GM21526 (cell line): ENCODE measurements around the gene CTSC.

Experiments used
- ATAC-seq: cut with Tn5 transposase; IDR thresholded peaks from one replicate; pipeline ENCODE4 v1.9.1; 2021; ENCODE audit warnings: moderate library complexity; ENCODE audit not compliant: unreplicated experiment, low FRiP score

The CTSC gene

GRCh38 chr11:88337181-88337986 lies at the start of gene CTSC:
CTSC (minus strand) TSS chr11:88337736; CDS start chr11:88337672, 64 bp downstream.
- ATAC-seq, result peak; percentile 87

- ATAC-seq, result no peak
These were observed 47.1 kb upstream of the CTSC start for GRCh38 chr11:88384669-88385005.

- no peak for ATAC-seq
These were observed 46.6 kb upstream of the CTSC start for GRCh38 chr11:88384004-88384668.

GRCh38 chr11:88383447-88383846 lies 45.9 kb upstream of the CTSC start:
- no peak for ATAC-seq

- ATAC-seq, result no peak
These were observed 41.6 kb upstream of the CTSC start for GRCh38 chr11:88379130-88379529.

GRCh38 chr11:88378422-88379066 lies 41.0 kb upstream of the CTSC start:
- ATAC-seq, result no peak

GRCh38 chr11:88377646-88378045 lies 40.1 kb upstream of the CTSC start:
- no peak for ATAC-seq

- no peak for ATAC-seq
These were observed 39.6 kb upstream of the CTSC start for GRCh38 chr11:88377144-88377543.

- ATAC-seq, result no peak
These were observed 38.5 kb upstream of the CTSC start for GRCh38 chr11:88375927-88376470.

- ATAC-seq, result no peak
These were observed 33.2 kb upstream of the CTSC start for GRCh38 chr11:88370782-88371181.

- ATAC-seq, result no peak
These were observed 29.8 kb upstream of the CTSC start for GRCh38 chr11:88367310-88367709.

GRCh38 chr11:88363648-88364065 lies 26.1 kb upstream of the CTSC start:
- ATAC-seq, result no peak

GRCh38 chr11:88363004-88363403 lies 25.5 kb upstream of the CTSC start:
- ATAC-seq, result no peak

GRCh38 chr11:88360141-88360540 lies 22.6 kb upstream of the CTSC start:
- ATAC-seq, result no peak

- ATAC-seq, result peak; percentile 68
These were observed 22.0 kb upstream of the CTSC start for GRCh38 chr11:88359541-88359940.

- ATAC-seq, result no peak
These were observed 21.6 kb upstream of the CTSC start for GRCh38 chr11:88359114-88359513.

- ATAC-seq, result no peak
These were observed 20.5 kb upstream of the CTSC start for GRCh38 chr11:88358040-88358431.

- ATAC-seq, result peak; percentile 60
These were observed 19.9 kb upstream of the CTSC start for GRCh38 chr11:88357323-88358039.

- no peak for ATAC-seq
These were observed 18.4 kb upstream of the CTSC start for GRCh38 chr11:88355887-88356286.

- peak; percentile 28 for ATAC-seq
These were observed 17.4 kb upstream of the CTSC start for GRCh38 chr11:88354912-88355311.
